Measurements from ENCODE around the gene RAD54L. TPM values are rescaled to one million over a fixed set of nuclear protein-coding genes. Genes with fewer than 3 reads are reported as not detected.

The RAD54L gene
- total and polyA plus RNA-seq, 2 experiments from 2014 or later, result 4.2 to 6.2 TPM

DNA sequence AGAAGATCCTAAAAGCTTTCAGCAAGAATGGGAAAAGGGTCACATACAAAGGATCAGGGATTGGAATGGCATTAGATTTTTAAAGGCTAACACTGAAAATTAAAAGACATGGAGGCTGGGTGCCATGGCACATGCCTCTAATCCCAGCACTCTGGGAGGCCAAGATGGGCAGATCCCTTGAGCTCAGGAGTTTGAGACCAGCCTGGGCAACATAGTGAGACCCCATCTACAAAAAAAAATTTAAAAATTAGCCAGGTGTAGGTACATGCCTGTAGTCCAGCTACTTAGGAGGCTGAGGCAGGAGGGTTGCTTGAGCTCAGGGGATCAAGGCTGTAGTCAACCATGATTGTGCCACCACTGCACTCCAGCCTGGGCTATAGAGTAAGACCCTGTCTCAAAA is 32.1 kb upstream of the RAD54L start:
- no peak overlapping the region for H2AFZ ChIP-seq
- no peaks in the 10 kb centered on the region for H3K4me1 ChIP-seq (ENCODE audit: insufficient read depth)
- H3K79me2 ChIP-seq, result no peaks in the 10 kb centered on the region
- no peak overlapping the region for H3K4me3 ChIP-seq
- TF ChIP-seq, protein P1, sequence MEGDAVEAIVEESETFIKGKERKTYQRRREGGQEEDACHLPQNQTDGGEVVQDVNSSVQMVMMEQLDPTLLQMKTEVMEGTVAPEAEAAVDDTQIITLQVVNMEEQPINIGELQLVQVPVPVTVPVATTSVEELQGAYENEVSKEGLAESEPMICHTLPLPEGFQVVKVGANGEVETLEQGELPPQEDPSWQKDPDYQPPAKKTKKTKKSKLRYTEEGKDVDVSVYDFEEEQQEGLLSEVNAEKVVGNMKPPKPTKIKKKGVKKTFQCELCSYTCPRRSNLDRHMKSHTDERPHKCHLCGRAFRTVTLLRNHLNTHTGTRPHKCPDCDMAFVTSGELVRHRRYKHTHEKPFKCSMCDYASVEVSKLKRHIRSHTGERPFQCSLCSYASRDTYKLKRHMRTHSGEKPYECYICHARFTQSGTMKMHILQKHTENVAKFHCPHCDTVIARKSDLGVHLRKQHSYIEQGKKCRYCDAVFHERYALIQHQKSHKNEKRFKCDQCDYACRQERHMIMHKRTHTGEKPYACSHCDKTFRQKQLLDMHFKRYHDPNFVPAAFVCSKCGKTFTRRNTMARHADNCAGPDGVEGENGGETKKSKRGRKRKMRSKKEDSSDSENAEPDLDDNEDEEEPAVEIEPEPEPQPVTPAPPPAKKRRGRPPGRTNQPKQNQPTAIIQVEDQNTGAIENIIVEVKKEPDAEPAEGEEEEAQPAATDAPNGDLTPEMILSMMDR (IDR thresholded peaks at IDR 0.05; ENCODE audit: poor library complexity), result no peak
- TF ChIP-seq EZH2 (IDR thresholded peaks at IDR 0.05; ENCODE audit: borderline replicate concordance), result no peak
- no peak for TF ChIP-seq EZH2phosphoT487 (IDR thresholded peaks at IDR 0.05; ENCODE audit: low read depth, severe bottlenecking, unreplicated experiment)
- H3K4me2 ChIP-seq, result no peak overlapping the region
- H3K27me3 ChIP-seq, result no peaks in the 10 kb centered on the region
- no peaks in the 10 kb centered on the region for H3K9me3 ChIP-seq (ENCODE audit: low read depth)
- no peak overlapping the region for H3K27ac ChIP-seq
- H3K36me3 ChIP-seq (replicated peaks; ENCODE audit: insufficient read depth, low read depth), result no peaks in the 10 kb centered on the region
- DNase-seq (ENCODE audit: low spot score), result no peak
- no peaks in the 10 kb centered on the region for H3K9me2 ChIP-seq (replicated peaks; ENCODE audit: insufficient read depth)
- no peaks in the 10 kb centered on the region for H4K20me1 ChIP-seq (ENCODE audit: insufficient read depth, poor library complexity, severe bottlenecking)

DNA sequence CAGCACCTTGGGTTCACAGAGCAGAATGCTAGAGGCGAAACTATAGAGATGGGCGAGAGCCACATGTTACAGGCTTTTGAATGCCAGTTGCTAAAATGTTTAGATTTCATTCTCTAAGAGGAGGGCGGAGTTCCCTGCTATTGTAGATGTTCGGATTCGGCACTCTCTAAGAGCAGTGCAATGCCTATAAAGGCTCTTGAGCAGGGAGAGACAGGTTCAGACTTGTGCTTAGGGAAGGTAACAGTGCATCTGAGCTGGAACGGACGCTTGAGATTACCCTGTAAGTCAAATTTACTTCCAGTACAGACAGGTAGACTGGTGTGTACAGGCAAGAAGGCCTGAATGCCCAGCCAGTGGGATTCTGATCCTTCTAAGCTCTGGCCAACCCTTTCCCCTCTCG is 29.1 kb upstream of the RAD54L start:
- H3K9me2 ChIP-seq (replicated peaks; ENCODE audit: insufficient read depth), result no peaks in the 10 kb centered on the region
- no peak for TF ChIP-seq EZH2phosphoT487 (IDR thresholded peaks at IDR 0.05; ENCODE audit: low read depth, severe bottlenecking, unreplicated experiment)
- TF ChIP-seq, protein P1 (IDR thresholded peaks at IDR 0.05; ENCODE audit: poor library complexity), result no peak
- TF ChIP-seq EZH2 (IDR thresholded peaks at IDR 0.05; ENCODE audit: borderline replicate concordance), result no peak
- H3K27ac ChIP-seq, result peak overlapping the region; percentile 43
- no peaks in the 10 kb centered on the region for H4K20me1 ChIP-seq (ENCODE audit: insufficient read depth, poor library complexity, severe bottlenecking)
- H3K36me3 ChIP-seq (replicated peaks; ENCODE audit: insufficient read depth, low read depth), result no peaks in the 10 kb centered on the region
- H2AFZ ChIP-seq, result no peak overlapping the region
- WGBS (ENCODE audit: low lambda C conversion rate, missing lambda C conversion rate), result 73% methylated on average over 8 of the region's 8 CpGs
- no peaks in the 10 kb centered on the region for H3K79me2 ChIP-seq
- H3K9me3 ChIP-seq (ENCODE audit: low read depth), result no peaks in the 10 kb centered on the region
- no peaks in the 10 kb centered on the region for H3K4me1 ChIP-seq (ENCODE audit: insufficient read depth)
- no peak overlapping the region for H3K4me3 ChIP-seq
- H3K4me2 ChIP-seq, result no peak overlapping the region
- H3K27me3 ChIP-seq, result no peaks in the 10 kb centered on the region
- no peak for DNase-seq (ENCODE audit: low spot score)

DNA sequence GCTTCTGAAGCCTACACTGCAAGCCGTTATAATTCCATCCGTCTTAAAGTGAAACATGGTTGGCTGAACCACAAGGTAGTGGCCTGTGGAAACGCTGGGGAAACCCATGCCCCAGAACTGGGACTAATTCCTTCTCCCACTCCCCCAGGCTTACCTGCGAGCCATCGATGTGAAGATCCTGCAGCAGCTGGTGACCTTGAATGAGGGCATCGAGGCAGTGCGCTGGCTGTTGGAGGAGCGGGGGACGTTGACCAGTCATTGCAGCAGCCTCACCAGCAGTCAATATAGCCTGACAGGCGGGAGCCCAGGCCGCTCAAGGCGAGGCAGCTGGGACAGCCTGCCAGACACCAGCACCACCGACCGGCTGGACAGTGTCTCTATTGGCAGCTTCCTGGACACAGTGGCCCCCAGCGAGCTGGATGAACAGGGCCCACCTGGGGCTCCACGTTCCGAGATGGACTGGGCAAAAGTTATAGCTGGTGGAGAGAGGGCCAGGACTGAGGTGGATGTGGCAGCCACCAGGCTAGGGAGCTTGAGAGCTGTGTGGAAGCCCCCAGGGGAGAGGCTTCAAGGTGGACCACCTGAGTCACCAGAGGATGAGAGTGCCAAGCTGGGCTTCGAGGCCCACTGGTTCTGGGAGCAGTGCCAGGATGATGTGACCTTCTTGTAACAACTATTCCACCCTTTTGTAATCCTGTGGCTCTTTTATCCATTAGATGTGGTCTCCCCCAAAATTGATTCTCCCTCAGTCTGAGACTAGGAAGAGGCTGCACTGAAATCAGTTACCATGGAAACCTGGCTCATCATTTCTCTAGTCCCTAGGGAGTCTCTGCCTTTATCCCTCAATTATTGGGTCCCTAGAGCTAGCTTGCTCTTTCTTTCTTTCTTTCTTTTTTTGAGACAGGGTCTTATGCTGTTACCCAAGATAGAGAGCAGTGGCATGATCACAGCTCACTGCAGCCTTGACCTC is 27.7 kb upstream of the RAD54L start:
- Histone ChIP-seq H3K27ac (no peak overlapping the region), H3K36me3 (replicated peaks; ENCODE audit: insufficient read depth, low read depth) (no peaks in the 10 kb centered on the region), H3K4me2 (no peak overlapping the region), H3K4me1 (ENCODE audit: insufficient read depth) (no peaks in the 10 kb centered on the region), H3K4me3 (no peak overlapping the region), H3K79me2 (no peaks in the 10 kb centered on the region), H3K27me3 (no peaks in the 10 kb centered on the region), H3K9me3 (ENCODE audit: low read depth) (no peaks in the 10 kb centered on the region), H2AFZ (no peak overlapping the region), H4K20me1 (ENCODE audit: insufficient read depth, poor library complexity, severe bottlenecking) (no peaks in the 10 kb centered on the region), H3K9me2 (replicated peaks; ENCODE audit: insufficient read depth) (no peaks in the 10 kb centered on the region)
- DNase-seq (ENCODE audit: low spot score), result no peak
- 81% methylated on average over 18 of the region's 18 CpGs for WGBS (ENCODE audit: low lambda C conversion rate, missing lambda C conversion rate)
- TF ChIP-seq EZH2phosphoT487 (IDR thresholded peaks at IDR 0.05; ENCODE audit: low read depth, severe bottlenecking, unreplicated experiment) (no peak), EZH2 (IDR thresholded peaks at IDR 0.05; ENCODE audit: borderline replicate concordance) (no peak)
- TF ChIP-seq, protein P1 (IDR thresholded peaks at IDR 0.05; ENCODE audit: poor library complexity), result no peak

All from hepatocyte (in vitro differentiated cells).